H9 (cell line): ENCODE results near the gene HSPH1. TPM values are rescaled to one million over a fixed set of nuclear protein-coding genes. Genes with fewer than 3 reads are reported as not detected.

ENCODE experiments used
- DNase-seq: peaks from one replicate; pipeline ENCODE4 v3.0.0-alpha.2; 2017
- H2AFZ ChIP-seq: one replicate; pipeline ENCODE4 v1.6.1; 2013; ENCODE audit warnings: mild to moderate bottlenecking, low read length, control low read depth, moderate library complexity
- H2AK5ac ChIP-seq: 2 replicates; pipeline ENCODE4 v1.6.1; 2013; ENCODE audit warnings: low read length, control low read depth, mixed read lengths; ENCODE audit not compliant: insufficient read length
- H2BK120ac ChIP-seq: one replicate; pipeline ENCODE4 v1.6.1; 2013; ENCODE audit warnings: low read depth, mild to moderate bottlenecking, low read length, control low read depth, inconsistent platforms; ENCODE audit not compliant: poor library complexity, severe bottlenecking
- H2BK12ac ChIP-seq: 2 replicates; pipeline ENCODE4 v1.6.1; 2013; ENCODE audit warnings: low read length, control low read depth, mixed read lengths, low read depth; ENCODE audit not compliant: insufficient read length
- H2BK15ac ChIP-seq: 2 replicates; pipeline ENCODE4 v1.6.1; 2013; ENCODE audit warnings: low read depth, low read length, control low read depth
- H2BK20ac ChIP-seq: one replicate; pipeline ENCODE4 v1.6.1; 2013; ENCODE audit warnings: low read depth, mild to moderate bottlenecking, low read length, control low read depth, inconsistent platforms; ENCODE audit not compliant: poor library complexity, severe bottlenecking
- H2BK5ac ChIP-seq: 2 replicates; pipeline ENCODE4 v1.6.1; 2013; ENCODE audit warnings: low read length, control low read depth, mixed read lengths; ENCODE audit not compliant: insufficient read length
- H3K14ac ChIP-seq: 2 replicates; pipeline ENCODE4 v1.6.1; 2013; ENCODE audit warnings: low read length, control low read depth; ENCODE audit not compliant: insufficient read depth
- H3K18ac ChIP-seq: 2 replicates; pipeline ENCODE4 v1.6.1; 2013; ENCODE audit warnings: low read depth, mild to moderate bottlenecking, mixed read lengths, low read length, control low read depth; ENCODE audit not compliant: insufficient read length
- H3K23ac ChIP-seq: 2 replicates; pipeline ENCODE4 v1.6.1; 2013; ENCODE audit warnings: low read length, control low read depth, mixed read lengths, low read depth; ENCODE audit not compliant: insufficient read length
- H3K23me2 ChIP-seq: 2 replicates; pipeline ENCODE4 v1.6.1; 2013; ENCODE audit warnings: low read depth, mild to moderate bottlenecking, mixed read lengths, low read length, control low read depth; ENCODE audit not compliant: insufficient read length, poor library complexity, severe bottlenecking
- H3K27ac ChIP-seq: 2 replicates; pipeline ENCODE4 v1.5.1; 2013; ENCODE audit warnings: low read length, control low read depth, mixed read lengths, low read depth; ENCODE audit not compliant: insufficient read length
- H3K27me3 ChIP-seq: 2 replicates; pipeline ENCODE4 v1.6.1; 2013; ENCODE audit warnings: low read length, control low read depth, inconsistent platforms; ENCODE audit not compliant: insufficient read depth
- H3K4ac ChIP-seq: 2 replicates; pipeline ENCODE4 v1.6.1; 2013; ENCODE audit warnings: low read depth, mild to moderate bottlenecking, control low read depth, inconsistent platforms, low read length, moderate library complexity
- H3K4me1 ChIP-seq: 2 replicates; pipeline ENCODE4 v1.6.1; 2013; ENCODE audit warnings: low read length, control low read depth, inconsistent platforms; ENCODE audit not compliant: insufficient read depth
- H3K4me2 ChIP-seq: 2 replicates; pipeline ENCODE4 v1.6.1; 2013; ENCODE audit warnings: low read length, control low read depth, mixed read lengths; ENCODE audit not compliant: insufficient read length, insufficient read depth
- H3K56ac ChIP-seq: 2 replicates; pipeline ENCODE4 v1.6.1; 2013; ENCODE audit warnings: low read depth, mild to moderate bottlenecking, mixed read lengths, low read length, control low read depth; ENCODE audit not compliant: insufficient read length
- H3K79me1 ChIP-seq: 2 replicates; pipeline ENCODE4 v1.6.1; 2013; ENCODE audit warnings: low read depth, mild to moderate bottlenecking, moderate library complexity, low read length, control low read depth, inconsistent platforms; ENCODE audit not compliant: insufficient read depth, poor library complexity, severe bottlenecking
- H3K79me2 ChIP-seq: 2 replicates; pipeline ENCODE4 v1.6.1; 2013; ENCODE audit warnings: low read length, control low read depth, inconsistent platforms; ENCODE audit not compliant: insufficient read depth
- H3K9ac ChIP-seq: 2 replicates; pipeline ENCODE4 v1.6.1; 2013; ENCODE audit warnings: low read length, control low read depth, mixed read lengths; ENCODE audit not compliant: insufficient read length; ENCODE audit errors: extremely low read depth
- H3K9me3 ChIP-seq: one replicate; pipeline ENCODE4 v1.6.1; 2013; ENCODE audit warnings: low read depth, low read length, inconsistent platforms; ENCODE audit not compliant: control insufficient read depth
- H3T11ph ChIP-seq: one replicate; pipeline ENCODE4 v1.6.1; 2013; ENCODE audit warnings: mild to moderate bottlenecking, low read length, control low read depth, inconsistent platforms
- H4K20me1 ChIP-seq: one replicate; pipeline ENCODE4 v1.6.1; 2013; ENCODE audit not compliant: control insufficient read depth, insufficient read length, insufficient read depth
- H4K5ac ChIP-seq: 2 replicates; pipeline ENCODE4 v1.6.1; 2013; ENCODE audit warnings: low read depth, mild to moderate bottlenecking, mixed read lengths, low read length, control low read depth; ENCODE audit not compliant: insufficient read length
- H4K8ac ChIP-seq: replicated peaks from 2 replicates; pipeline ENCODE4 v1.6.1; 2013; ENCODE audit warnings: low read length, control low read depth, mixed read lengths, low read depth; ENCODE audit not compliant: insufficient read length
- H4K91ac ChIP-seq: 2 replicates; pipeline ENCODE4 v1.6.1; 2013; ENCODE audit warnings: low read depth, mild to moderate bottlenecking, moderate library complexity, mixed read lengths, low read length, control low read depth; ENCODE audit not compliant: insufficient read length
- H3K27ac Mint-ChIP-seq, 3 experiments: 2 replicates in 2 of 3; 3 replicates in 1 of 3; pipeline ENCODE4 v1.8.0; 2020 to 2021; ENCODE audit warnings: mixed read lengths in 3 of 3, mild to moderate bottlenecking in 1 of 3, moderate library complexity in 1 of 3
- H3K27me3 Mint-ChIP-seq: 2 replicates; pipeline ENCODE4 v1.8.0; 2021; ENCODE audit warnings: low read depth, mild to moderate bottlenecking, moderate library complexity, mixed read lengths
- H3K36me3 Mint-ChIP-seq, 3 experiments: 2 replicates in 2 of 3; 3 replicates in 1 of 3; pipeline ENCODE4 v1.8.0; 2020 to 2021; ENCODE audit warnings: low read depth in 3 of 3, mixed read lengths in 3 of 3; ENCODE audit not compliant: insufficient read depth in 1 of 3
- H3K4me1 Mint-ChIP-seq, 2 experiments: 2 replicates each; pipeline ENCODE4 v1.8.0; 2020; ENCODE audit warnings: mixed read lengths in 2 of 2
- H3K4me3 Mint-ChIP-seq, 2 experiments: 2 replicates in 1 of 2; 3 replicates in 1 of 2; pipeline ENCODE4 v1.8.0; 2020 to 2021; ENCODE audit warnings: mild to moderate bottlenecking in 2 of 2, mixed read lengths in 2 of 2, moderate library complexity in 1 of 2
- H3K9me3 Mint-ChIP-seq, 2 experiments: 2 replicates in 1 of 2; 3 replicates in 1 of 2; pipeline ENCODE4 v1.8.0; 2020; ENCODE audit warnings: mild to moderate bottlenecking in 2 of 2, mixed read lengths in 2 of 2, moderate library complexity in 1 of 2
- CTCF ChIP-seq: fragments of 200-600 bp; sonication (generic); conservative IDR thresholded peaks from 3 replicates; pipeline ENCODE4 v1.8.0; 2021; ENCODE audit warnings: antibody characterized with exemption, mild to moderate bottlenecking
- WGBS: extraction: QIAGEN DNeasy Blood & Tissue Kit; methylation state at CpG from one replicate; pipeline ENCODE4 v1.1.7; 2013; ENCODE audit warnings: missing lambda C conversion rate, low lambda C conversion rate, mixed read lengths; ENCODE audit not compliant: insufficient read length; ENCODE audit errors: extremely low coverage; 5-methylcytosine and 5-hydroxymethylcytosine counted together
- total RNA-seq: library from RNA; stranded (reverse); gene quantifications from 2 replicates; pipeline ENCODE4 v1.2.1, GENCODE V29; 2021

Gene HSPH1
- total RNA-seq, 1 experiment from 2014 or later: 141 TPM

GRCh38 chr13:31111136-31111535, 50.6 kb downstream of the HSPH1 start:
- Histone ChIP-seq H3T11ph (no peak overlapping the region), H2BK12ac (no peak overlapping the region), H2AFZ (no peak overlapping the region), H3K23me2 (no peaks in the 10 kb centered on the region), H2AK5ac (no peak overlapping the region), H3K9me3 (no peaks in the 10 kb centered on the region), H2BK20ac (no peak overlapping the region), H2BK5ac (no peak overlapping the region), H3K4me2 (no peak overlapping the region), H3K27ac (no peak overlapping the region), H3K18ac (no peak overlapping the region), H3K23ac (no peak overlapping the region), H3K79me1 (no peaks in the 10 kb centered on the region), H3K4me1 (peaks cover 4% of the 10 kb centered on the region; the same call in 1 of the 2 replicates), H3K27me3 (no peaks in the 10 kb centered on the region), H4K8ac (no peak overlapping the region), H3K4ac (no peak overlapping the region), H4K5ac (no peak overlapping the region), H2BK120ac (no peak overlapping the region), H3K9ac (no peak overlapping the region), H3K79me2 (no peaks in the 10 kb centered on the region), H2BK15ac (no peak overlapping the region), H4K20me1 (no peaks in the 10 kb centered on the region), H3K56ac (no peak overlapping the region), H4K91ac (no peak overlapping the region), H3K14ac (no peak overlapping the region)
- H3K4me1 Mint-ChIP-seq: peaks cover 11 to 13% of the 10 kb centered on the region in 2 experiments
- no peaks in the 10 kb centered on the region for H3K36me3 Mint-ChIP-seq
- no peak for DNase-seq
- no peak for TF ChIP-seq CTCF
- H3K27ac Mint-ChIP-seq: no peak overlapping the region; a peak in 1 of 7 replicates
- no peaks in the 10 kb centered on the region for H3K27me3 Mint-ChIP-seq
- no peak overlapping the region for H3K4me3 Mint-ChIP-seq
- WGBS: no CpG with 5 or more reads among the region's 4 CpGs
- no peaks in the 10 kb centered on the region for H3K9me3 Mint-ChIP-seq
